NK-92 treated with Interleukin-12 subunit alpha and Interleukin-12 subunit beta, amount 100 ng/mL, for 24 hours (cell line): ENCODE data around the gene CYLD.

Experiments used
- DNase-seq: peaks from one replicate; lab custom pipeline; 2025; lab: John Stamatoyannopoulos, UW

CYLD gene

GRCh38 chr16:50781043-50781442 lies 39.2 kb downstream of the CYLD start:
- no peak for DNase-seq

GRCh38 chr16:50781518-50781917 lies 39.6 kb downstream of the CYLD start:
- no peak for DNase-seq

- DNase-seq = no peak
Observed at GRCh38 chr16:50789757-50790156, 47.9 kb downstream of the CYLD start.

GRCh38 chr16:50791522-50791921 lies 49.6 kb downstream of the CYLD start:
- DNase-seq = no peak

- DNase-seq = no peak
Observed at GRCh38 chr16:50796829-50797228, 54.9 kb downstream of the CYLD start.

- DNase-seq = no peak
Observed at GRCh38 chr16:50797456-50797855, 55.6 kb downstream of the CYLD start.

- no peak for DNase-seq
Observed at GRCh38 chr16:50800074-50800473, 58.2 kb downstream of the CYLD start.

- DNase-seq = no peak
Observed at GRCh38 chr16:50801036-50801435, 59.1 kb downstream of the CYLD start.

- no peak for DNase-seq
Observed at GRCh38 chr16:50802000-50802399, 60.1 kb downstream of the CYLD start.

- DNase-seq = no peak
Observed at GRCh38 chr16:50802961-50803360, 61.1 kb downstream of the CYLD start.

GRCh38 chr16:50804290-50804907 lies 62.5 kb downstream of the CYLD start:
- no peak for DNase-seq

GRCh38 chr16:50806099-50807062 lies 64.5 kb downstream of the CYLD start:
- peak; percentile 59 for DNase-seq

GRCh38 chr16:50808929-50809538 lies 67.1 kb downstream of the CYLD start:
- DNase-seq = no peak

- no peak for DNase-seq
Observed at GRCh38 chr16:50809561-50809960, 67.7 kb downstream of the CYLD start.

- no peak for DNase-seq
Observed at GRCh38 chr16:50810241-50810965, 68.5 kb downstream of the CYLD start.

- no peak for DNase-seq
Observed at GRCh38 chr16:50812046-50812445, 70.2 kb downstream of the CYLD start.

GRCh38 chr16:50812876-50813466 lies 71.1 kb downstream of the CYLD start:
- no peak for DNase-seq

- DNase-seq = no peak
Observed at GRCh38 chr16:50814052-50814451, 72.2 kb downstream of the CYLD start.

- no peak for DNase-seq
Observed at GRCh38 chr16:50814541-50814940, 72.7 kb downstream of the CYLD start.

- DNase-seq = no peak
Observed at GRCh38 chr16:50815382-50815781, 73.5 kb downstream of the CYLD start.

GRCh38 chr16:50816901-50817555 lies 75.1 kb downstream of the CYLD start:
- DNase-seq = no peak
